GM10266 (cell line): Measurements from ENCODE around the gene SCAF8.

ENCODE experiments used
- DNase-seq: peaks from one replicate; pipeline ENCODE4 v3.0.0; 2012; ENCODE audit errors: extremely low spot score
- TF ChIP-seq, protein P1 (sequence below): IDR thresholded peaks from 2 replicates; pipeline ENCODE4 v1.5.1; 2012; ENCODE audit warnings: mild to moderate bottlenecking, low read depth; ENCODE audit not compliant: control insufficient read depth, insufficient read depth; ENCODE audit errors: missing control alignments

SCAF8 gene

DNA sequence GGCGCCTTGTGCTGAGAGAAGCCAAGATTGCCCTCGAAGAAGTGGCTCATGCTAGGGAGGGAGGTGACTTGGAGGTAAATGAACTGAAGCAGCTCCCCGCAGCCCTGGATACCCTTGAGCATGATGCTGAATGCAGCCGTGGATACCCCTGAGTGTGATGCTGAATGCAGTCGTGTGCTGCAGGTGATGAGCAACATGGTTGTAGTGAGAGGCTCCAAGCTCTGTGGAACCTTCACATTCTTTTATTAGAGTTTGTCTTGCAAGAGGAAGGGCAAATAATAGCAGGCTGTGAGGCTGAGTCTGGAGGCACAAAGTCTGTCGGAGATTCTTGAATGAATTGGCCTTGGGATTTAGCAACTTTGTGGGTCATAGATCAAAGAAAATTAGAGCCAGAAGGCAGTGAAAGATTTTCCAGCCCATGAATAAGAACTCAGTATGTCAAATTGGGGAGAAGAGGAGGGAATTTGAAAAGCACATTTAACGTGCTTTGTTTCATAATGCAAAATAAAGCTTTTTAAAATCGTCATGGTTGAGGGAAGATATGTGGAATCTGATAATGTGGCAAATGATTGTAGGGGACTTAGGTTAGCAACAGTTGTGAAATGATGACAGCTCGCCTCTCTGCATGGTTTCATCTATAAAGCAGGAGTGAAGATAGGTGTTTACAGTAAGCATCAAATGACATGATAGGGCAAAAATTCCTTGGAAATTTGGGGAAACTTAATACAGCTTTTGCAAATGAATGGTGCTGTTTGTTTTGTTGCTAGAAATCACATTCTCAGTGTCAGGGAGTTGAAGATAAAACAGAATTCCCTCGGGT is 141.8 kb downstream of the SCAF8 start:
- TF ChIP-seq, protein P1, sequence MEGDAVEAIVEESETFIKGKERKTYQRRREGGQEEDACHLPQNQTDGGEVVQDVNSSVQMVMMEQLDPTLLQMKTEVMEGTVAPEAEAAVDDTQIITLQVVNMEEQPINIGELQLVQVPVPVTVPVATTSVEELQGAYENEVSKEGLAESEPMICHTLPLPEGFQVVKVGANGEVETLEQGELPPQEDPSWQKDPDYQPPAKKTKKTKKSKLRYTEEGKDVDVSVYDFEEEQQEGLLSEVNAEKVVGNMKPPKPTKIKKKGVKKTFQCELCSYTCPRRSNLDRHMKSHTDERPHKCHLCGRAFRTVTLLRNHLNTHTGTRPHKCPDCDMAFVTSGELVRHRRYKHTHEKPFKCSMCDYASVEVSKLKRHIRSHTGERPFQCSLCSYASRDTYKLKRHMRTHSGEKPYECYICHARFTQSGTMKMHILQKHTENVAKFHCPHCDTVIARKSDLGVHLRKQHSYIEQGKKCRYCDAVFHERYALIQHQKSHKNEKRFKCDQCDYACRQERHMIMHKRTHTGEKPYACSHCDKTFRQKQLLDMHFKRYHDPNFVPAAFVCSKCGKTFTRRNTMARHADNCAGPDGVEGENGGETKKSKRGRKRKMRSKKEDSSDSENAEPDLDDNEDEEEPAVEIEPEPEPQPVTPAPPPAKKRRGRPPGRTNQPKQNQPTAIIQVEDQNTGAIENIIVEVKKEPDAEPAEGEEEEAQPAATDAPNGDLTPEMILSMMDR: no peak
- no peak for DNase-seq

DNA sequence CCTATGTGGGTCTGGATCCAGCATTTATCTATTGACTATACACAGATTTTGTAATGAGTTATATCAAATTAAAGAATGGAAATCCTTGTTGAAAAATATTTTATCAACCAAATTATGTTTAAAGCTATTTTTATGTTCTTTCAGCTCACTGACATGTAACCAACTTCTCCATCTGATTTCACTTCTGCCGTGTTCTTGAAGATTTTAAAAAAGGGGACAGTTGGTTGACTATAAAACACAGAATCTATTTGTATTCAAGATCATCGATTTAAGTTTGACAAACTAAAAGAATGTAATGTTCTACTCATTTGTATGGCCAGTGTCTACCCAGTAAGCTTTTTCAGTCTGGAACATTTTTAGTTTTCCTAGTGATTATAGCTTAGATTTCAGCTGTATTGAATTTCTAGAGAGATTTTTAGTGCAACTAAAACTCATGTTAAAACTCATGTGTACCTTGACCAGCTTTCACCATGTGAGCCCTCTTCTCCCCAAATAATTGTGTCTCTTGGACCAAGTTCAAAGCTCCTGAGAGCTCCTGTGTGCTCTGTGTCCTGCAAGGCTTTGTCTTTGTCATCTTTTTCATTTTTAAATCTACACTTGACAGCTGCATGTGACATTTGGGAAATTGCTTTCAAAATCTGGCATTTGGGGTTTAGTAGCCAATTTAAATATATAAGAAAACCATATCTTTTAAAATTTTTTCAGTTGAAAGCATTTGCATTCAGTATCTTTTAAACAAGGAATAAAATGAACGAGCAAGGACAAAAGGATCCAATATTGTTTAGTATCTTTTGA is 143.5 kb downstream of the SCAF8 start:
- TF ChIP-seq, protein P1: no peak
- no peak for DNase-seq

DNA sequence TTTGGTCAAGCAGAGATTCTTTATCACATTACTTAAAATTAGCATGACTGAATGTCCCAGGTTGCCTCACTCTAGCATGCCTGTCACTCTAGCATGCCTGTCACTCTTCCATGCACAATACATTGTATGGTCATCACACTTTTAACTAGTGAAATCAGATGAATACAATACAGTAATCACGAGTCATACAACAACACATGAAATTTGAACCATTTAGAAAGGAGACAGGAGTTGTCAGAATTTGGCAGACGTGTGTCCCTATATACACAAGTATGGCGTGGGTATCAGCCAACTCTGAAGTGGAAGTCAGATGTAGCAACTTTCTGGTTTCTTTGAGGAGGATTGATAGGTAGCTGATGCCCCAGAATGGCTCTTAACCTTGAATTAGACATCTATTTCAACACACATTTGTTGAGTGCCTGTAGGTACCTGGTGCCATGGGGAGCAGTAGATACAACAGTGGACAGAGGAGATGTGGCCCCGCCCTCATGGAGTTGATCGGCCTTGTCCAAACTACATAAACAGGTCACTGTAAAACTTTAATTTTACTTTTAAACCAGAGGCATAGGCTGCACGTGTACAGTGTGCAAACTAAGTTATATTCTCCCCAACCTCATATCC is 145.8 kb downstream of the SCAF8 start:
- DNase-seq: no peak
- TF ChIP-seq, protein P1: no peak

DNA sequence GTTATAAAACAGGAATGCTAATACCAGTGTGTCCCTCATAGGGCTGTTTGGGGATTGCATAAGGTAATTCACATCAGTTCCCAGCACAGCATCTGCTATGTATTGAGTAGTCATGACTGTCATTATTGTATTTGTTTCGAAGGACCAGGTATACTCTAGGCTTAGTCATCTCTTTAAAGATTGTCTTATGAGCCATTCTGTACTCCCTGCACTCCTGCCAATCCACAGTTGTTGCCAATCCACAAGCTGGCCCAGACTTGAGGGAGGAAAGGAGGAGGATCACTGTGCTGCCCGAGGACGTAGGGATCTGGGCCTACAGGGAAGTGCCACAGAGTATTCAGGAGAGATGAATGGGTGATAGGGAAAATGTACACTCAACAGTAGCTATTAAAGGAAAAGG is 148.9 kb downstream of the SCAF8 start:
- DNase-seq: no peak
- TF ChIP-seq, protein P1: no peak
